ENCODE data around the gene ROCK2.
"Not testable (repeated sequence)": the region's sequence is repeated elsewhere in the genome, so short reads cannot be mapped to it uniquely, and the experiment has no call there.

The ROCK2 gene

GRCh38 chr2:11305958-11306357 is 38.5 kb downstream of the ROCK2 start:
- DNase-seq: no peak

- DNase-seq: no peak
Observed at GRCh38 chr2:11305338-11305737, 39.1 kb downstream of the ROCK2 start.

- no peak for DNase-seq
Observed at GRCh38 chr2:11304476-11304875, 40.0 kb downstream of the ROCK2 start.

- DNase-seq: no peak
Observed at GRCh38 chr2:11303290-11304013, 41.0 kb downstream of the ROCK2 start.

- no peak for DNase-seq
Observed at GRCh38 chr2:11299439-11299838, 45.0 kb downstream of the ROCK2 start.

- DNase-seq: no peak
Observed at GRCh38 chr2:11298592-11298991, 45.8 kb downstream of the ROCK2 start.

- no peak for DNase-seq
Observed at GRCh38 chr2:11296401-11296800, 48.0 kb downstream of the ROCK2 start.

- DNase-seq: no peak
Observed at GRCh38 chr2:11292464-11293255, 51.8 kb downstream of the ROCK2 start.

- no peak for DNase-seq
Observed at GRCh38 chr2:11290713-11291112, 53.7 kb downstream of the ROCK2 start.

- DNase-seq: no peak
Observed at GRCh38 chr2:11290211-11290610, 54.2 kb downstream of the ROCK2 start.

GRCh38 chr2:11288431-11288830 is 56.0 kb downstream of the ROCK2 start:
- no peak for DNase-seq

GRCh38 chr2:11286749-11287148 is 57.7 kb downstream of the ROCK2 start:
- DNase-seq: no peak

- DNase-seq: no peak
Observed at GRCh38 chr2:11286323-11286722, 58.1 kb downstream of the ROCK2 start.

- DNase-seq: no peak
Observed at GRCh38 chr2:11285499-11285898, 58.9 kb downstream of the ROCK2 start.

- DNase-seq: no peak
Observed at GRCh38 chr2:11281186-11281585, 63.2 kb downstream of the ROCK2 start.

- DNase-seq: no peak
Observed at GRCh38 chr2:11280713-11281112, 63.7 kb downstream of the ROCK2 start.

- no peak for DNase-seq
Observed at GRCh38 chr2:11279398-11279797, 65.0 kb downstream of the ROCK2 start.

- no peak for DNase-seq
Observed at GRCh38 chr2:11278219-11278618, 66.2 kb downstream of the ROCK2 start.

GRCh38 chr2:11275910-11276309 is 68.5 kb downstream of the ROCK2 start:
- DNase-seq: no peak

GRCh38 chr2:11270891-11271290 is 73.5 kb downstream of the ROCK2 start:
- no peak for DNase-seq

GRCh38 chr2:11267931-11268330 is 76.5 kb downstream of the ROCK2 start:
- DNase-seq: no peak

- DNase-seq: no peak
Observed at GRCh38 chr2:11264818-11265217, 79.6 kb downstream of the ROCK2 start.

- DNase-seq: no peak
Observed at GRCh38 chr2:11264007-11264406, 80.4 kb downstream of the ROCK2 start.

- DNase-seq: no peak
Observed at GRCh38 chr2:11263177-11263576, 81.3 kb downstream of the ROCK2 start.

GRCh38 chr2:11262438-11262837 is 82.0 kb downstream of the ROCK2 start:
- DNase-seq: not testable (repeated sequence)

All from activated CD8-positive, alpha-beta memory T cell treated with anti-CD3 and anti-CD28 coated beads, Interleukin-2, amount 50 U/mL, for 4 hours (primary cell).